Hematopoietic multipotent progenitor cell treated with erythropoietin and hydrocortisone succinate and interleukin-3 and kit ligand, for 17 days (in vitro differentiated cells): ENCODE measurements around the gene SPATS2.
"Not testable (repeated sequence)": the region's sequence is repeated elsewhere in the genome, so short reads cannot be mapped to it uniquely, and the experiment has no call there.

Experiments used
- DNase-seq: peaks from one replicate; pipeline ENCODE4 v3.0.0-alpha.2; 2015; ENCODE audit warnings: low spot score

Gene SPATS2

DNA sequence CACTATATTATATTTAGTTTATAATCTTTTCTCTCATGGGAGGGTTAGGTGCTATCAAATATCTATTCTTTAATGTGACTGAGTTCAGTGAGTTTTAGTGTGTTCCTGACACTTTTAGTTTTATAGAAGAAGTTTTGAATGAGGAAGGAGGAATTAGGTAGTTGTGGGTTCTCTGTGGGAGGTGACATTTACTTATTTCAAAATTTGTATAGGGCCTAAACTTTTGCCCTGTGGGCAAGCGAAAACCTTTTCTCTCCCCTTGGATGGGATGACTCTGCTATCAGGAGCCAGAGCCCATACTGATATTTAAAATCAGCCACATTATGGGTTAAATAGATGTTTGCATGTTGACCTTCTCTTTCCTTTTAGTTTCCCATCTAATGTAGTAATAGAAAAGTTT lies 43.6 kb downstream of the SPATS2 start:
- no peak for DNase-seq

GRCh38 chr12:49413010-49413409 lies 45.7 kb downstream of the SPATS2 start:
- DNase-seq = no peak

DNA sequence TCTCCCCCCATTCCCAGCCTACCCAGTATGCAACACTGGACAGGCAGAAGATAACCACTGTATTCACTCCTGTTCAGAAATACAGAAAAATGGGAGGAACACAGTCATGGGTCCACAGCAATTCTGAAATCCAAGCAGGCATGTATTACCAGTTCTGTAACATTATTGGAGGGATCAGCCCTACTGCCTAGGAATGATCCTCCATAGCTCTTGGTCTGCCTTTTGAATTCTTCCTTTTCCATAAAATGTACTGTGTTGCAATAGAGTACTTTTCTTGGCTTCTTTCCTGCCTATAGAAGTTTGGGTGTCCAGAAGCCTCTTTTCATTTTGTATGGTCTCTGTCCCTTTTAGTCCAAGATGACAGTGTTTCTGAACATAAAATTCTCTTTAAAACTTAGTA lies 46.5 kb downstream of the SPATS2 start:
- DNase-seq = no peak

GRCh38 chr12:49414364-49414763 lies 47.1 kb downstream of the SPATS2 start:
- no peak for DNase-seq

DNA sequence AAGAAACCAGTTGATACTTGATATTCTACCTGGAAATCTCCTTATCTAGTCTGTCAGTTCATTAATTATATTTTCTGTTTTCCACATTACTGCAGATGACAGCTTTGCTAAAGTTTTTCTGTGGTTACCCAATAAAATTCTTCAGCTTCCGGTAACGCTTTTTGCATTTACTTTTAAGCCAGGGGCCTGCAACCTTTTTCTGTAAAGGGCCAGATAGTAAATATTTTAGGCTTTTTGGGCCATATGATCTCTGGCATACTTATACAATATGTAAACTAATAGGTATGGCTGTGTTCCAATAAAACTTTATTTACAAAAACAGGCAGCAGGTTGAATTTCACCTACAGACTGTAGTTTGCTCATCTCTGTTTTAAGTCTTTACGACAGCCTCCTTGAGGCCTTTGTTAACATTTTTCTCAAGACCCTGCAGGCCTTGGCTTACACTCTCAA lies 48.3 kb downstream of the SPATS2 start:
- no peak for DNase-seq

DNA sequence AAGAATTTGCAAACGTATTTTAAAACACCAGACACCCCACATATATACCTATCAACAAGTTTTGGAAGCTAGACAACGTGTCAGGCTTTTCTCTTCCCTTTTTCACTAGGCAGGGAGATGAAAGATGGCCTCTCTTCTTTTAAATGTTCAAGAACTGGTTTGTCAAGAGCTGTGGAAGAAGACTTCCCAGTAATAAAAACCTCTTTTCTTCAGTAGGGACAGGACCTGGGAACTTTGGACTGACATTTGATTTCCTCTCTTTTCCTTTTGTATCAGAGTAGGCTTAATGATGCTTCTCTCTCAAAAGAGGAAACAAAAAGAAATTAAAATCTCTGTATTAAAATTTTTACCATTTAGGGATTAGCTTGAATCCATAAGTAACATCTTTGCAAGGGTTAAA lies 49.6 kb downstream of the SPATS2 start:
- no peak for DNase-seq

- no peak for DNase-seq
Measured at GRCh38 chr12:49417558-49417957, 50.3 kb downstream of the SPATS2 start.

DNA sequence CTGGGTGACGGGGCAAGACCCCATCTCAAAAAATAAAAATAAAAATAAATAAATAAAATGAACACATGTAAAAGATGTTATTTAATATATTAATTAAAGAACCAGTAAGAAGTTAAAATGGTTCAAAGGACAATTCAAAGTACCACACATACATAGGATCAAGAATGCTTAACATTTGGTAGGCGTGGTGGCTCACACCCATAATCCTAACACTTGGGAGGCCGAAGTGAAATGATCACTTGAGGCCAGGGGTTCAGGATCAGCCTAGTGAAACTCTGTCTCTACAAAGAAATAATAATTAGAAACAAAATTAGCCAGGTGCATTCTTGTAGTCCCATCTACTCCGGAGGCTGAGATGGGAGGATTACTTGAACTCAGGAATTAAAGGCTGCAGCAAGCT lies 53.3 kb downstream of the SPATS2 start:
- no peak for DNase-seq

- DNase-seq = no peak
Measured at GRCh38 chr12:49422114-49422513, 54.9 kb downstream of the SPATS2 start.

- DNase-seq = no peak
Measured at GRCh38 chr12:49428793-49429192, 61.5 kb downstream of the SPATS2 start.

DNA sequence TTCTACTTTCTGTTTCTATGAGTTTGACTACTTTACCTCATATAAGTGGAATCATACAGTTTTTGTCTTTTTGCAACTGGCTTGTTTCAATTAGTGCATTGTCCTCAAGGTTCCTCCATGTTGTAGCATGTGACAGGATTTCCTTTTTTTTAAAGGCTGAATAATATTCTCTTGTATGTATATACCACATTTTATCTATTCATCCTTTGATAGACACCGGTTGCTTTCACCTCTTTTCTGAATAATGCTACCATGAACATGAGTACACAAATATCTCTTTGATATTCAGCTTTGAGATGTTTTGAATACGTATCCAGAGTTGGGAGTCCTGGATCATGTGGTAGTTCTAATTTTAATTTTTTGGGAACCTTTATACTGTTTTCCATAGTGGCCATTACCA lies 65.4 kb downstream of the SPATS2 start:
- DNase-seq = no peak

DNA sequence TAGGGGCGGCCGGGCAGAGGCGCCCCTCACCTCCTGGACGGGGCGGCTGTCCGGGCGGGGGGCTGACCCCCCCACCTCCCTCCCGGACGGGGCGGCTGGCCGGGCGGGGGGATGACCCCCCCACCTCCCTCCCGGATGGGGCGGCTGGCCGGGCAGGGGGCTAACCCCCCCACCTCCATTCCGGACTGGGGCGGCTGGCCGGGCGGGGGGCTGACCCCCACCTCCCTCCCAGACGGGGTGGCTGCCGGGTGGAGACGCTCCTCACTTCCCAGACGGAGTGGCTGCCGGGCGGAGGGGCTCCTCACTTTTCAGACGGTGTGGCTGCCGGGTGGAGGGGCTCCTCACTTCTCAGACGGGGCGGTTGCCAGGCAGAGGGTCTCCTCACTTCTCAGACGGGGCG lies 69.5 kb downstream of the SPATS2 start:
- not testable (repeated sequence) for DNase-seq

- no peak for DNase-seq
Measured at GRCh38 chr12:49439042-49439441, 71.8 kb downstream of the SPATS2 start.

- DNase-seq = no peak
Measured at GRCh38 chr12:49440035-49440434, 72.8 kb downstream of the SPATS2 start.

DNA sequence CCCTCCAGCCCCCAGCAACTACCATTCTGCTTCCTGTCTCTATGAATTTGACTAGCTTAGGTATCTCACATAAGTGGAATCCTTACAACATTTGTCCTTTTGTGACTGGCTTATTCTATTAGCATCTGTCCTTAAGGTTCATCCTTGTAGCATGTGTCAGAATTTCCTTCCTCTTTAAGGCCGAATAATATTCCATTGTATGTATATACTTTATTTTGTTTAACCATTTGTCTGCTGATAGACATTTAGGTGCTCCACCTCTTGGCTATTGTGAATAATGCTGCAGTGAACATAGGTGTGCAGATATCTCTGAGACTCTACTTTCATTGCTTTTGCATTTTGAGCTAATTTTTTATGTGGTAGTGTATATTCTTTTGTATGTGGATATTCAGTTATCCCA lies 75.7 kb downstream of the SPATS2 start:
- DNase-seq = no peak

DNA sequence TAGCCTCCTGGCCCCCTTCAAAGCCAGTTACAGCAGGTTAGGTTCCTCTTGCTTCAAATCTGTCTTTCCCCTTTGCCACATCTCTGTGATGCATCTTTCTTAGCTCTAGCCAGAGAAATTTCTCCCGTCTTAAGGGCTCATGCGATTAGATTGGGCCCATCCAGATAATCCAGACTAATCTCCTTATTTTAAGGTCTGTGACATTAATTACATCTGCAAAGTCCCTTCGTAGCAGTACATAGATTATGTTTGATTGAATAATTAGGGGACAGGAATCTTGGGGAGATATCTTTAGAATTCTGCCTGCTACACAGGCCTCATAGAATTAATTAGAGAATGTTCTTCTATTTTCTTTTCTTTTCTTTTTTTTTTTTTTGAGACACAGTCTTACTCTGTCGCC lies 79.3 kb downstream of the SPATS2 start:
- no peak for DNase-seq

GRCh38 chr12:49448858-49449257 lies 81.6 kb downstream of the SPATS2 start:
- DNase-seq = no peak

- DNase-seq = no peak
Measured at GRCh38 chr12:49451468-49452259, 84.4 kb downstream of the SPATS2 start.

- DNase-seq = no peak
Measured at GRCh38 chr12:49455501-49455900, 88.2 kb downstream of the SPATS2 start.

DNA sequence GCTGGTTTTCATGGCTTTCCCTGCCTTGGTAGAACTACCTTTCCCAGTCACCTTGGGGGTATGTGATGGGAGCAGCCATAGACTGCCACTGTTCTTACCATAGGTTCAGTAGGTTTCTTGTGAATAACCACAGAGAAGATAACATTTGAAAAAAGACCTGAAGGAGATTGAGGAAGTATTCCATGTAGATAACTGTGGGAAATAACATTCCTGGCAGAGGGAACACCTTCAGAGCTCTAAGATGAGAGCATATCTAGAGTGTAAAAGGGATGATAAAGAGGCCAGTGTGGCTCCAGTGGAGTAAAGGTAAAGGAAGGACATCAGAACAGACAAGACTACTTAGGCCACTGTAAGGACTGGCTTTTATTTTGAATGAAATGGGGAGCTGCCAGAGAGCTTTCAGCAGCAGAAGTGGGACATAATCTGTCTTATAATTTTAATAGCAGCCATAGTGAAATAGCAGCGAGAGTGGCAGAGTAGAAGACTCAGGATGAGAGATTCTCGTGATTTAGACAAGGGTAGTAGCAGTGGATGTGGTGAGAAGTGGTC lies 88.9 kb downstream of the SPATS2 start:
- DNase-seq = no peak

GRCh38 chr12:49458816-49459215 lies 91.6 kb downstream of the SPATS2 start:
- DNase-seq = no peak

DNA sequence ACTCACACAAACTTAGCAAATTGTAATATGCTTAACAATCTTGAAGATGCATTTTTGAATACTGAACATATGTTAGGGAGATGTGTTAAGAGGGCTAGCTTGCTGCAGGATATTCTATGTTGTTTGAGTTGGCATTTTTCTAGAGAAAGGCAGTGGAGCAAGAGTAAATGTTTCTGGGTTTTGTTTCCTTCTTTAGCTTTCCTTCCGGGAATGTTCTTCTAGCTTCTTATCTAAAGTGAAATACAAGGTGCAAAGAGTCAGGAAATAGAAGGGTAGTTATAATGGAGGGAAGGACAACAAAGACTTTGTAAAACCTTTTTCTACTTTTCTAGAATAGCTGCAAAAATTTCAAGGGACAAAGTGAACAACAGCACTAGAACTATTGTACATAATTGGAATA lies 94.0 kb downstream of the SPATS2 start:
- DNase-seq = no peak

DNA sequence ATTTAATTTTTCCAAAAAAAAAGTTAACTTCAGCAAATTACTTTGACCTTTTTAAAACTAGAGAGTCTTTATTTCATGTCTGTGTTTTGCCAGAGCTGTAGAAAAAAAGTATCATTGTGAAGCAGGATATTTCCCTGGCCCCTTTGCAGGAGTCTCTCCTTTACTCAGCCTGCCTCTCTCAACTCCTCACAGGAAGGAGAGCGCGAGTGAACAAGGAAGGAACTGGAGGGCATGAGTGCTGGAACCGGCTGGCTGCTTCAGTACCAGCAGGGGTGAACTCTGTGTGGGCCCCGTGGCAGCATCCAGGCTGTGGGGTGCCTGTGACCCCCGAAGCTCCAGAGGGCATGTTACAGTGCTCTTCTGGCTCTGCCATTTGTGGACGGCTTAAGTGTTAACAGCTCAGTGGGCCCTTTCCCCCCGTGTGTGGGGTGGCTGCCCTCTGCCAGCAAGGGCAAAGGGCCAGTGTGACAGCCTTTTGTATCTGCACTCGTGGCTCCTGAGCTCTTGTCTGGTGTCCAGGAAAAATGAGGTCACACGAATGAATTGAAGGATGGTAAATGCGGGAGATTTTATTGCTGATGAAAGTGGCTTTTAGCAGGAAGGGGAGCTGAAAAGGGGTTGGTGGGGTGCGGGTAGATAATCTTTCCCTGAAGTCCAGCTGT lies 95.0 kb downstream of the SPATS2 start:
- no peak for DNase-seq
